PC-9 (cell line): ENCODE results near the gene PIK3C3. TPM values are rescaled to one million over a fixed set of nuclear protein-coding genes. Genes with fewer than 3 reads are reported as not detected.

ENCODE experiments used
- BruUV-seq: library from RNA; stranded (reverse); fragments of 400-500 nt; replicated peaks from 2 replicates; lab custom pipeline; 2021; lab: Mats Ljungman, UMichigan
- CTCF ChIA-PET: fragments of 300-600 bp; sonication (Branson Sonifier 250); formaldehyde crosslinking; loops from one replicate; lab custom pipeline; 2022; ENCODE audit warnings: antibody characterized with exemption; lab: Charles Lee
- POLR2A ChIA-PET: fragments of 300-600 bp; sonication (Branson Sonifier 250); formaldehyde crosslinking; loops from one replicate; lab custom pipeline; 2022; ENCODE audit warnings: antibody characterized with exemption; ENCODE audit not compliant: unreplicated experiment; lab: Charles Lee
- DNase-seq, 2 experiments: peaks; one replicate each; pipeline versions ENCODE4 v3.0.0 to v3.0.0-alpha.2; 2015 to 2022; ENCODE audit warnings: mixed read lengths in 1 of 2
- H2AFZ ChIP-seq: fragments of 200-600 bp; sonication (generic); 2 replicates; pipeline ENCODE4 v1.8.1; 2017; ENCODE audit warnings: antibody characterized with exemption
- H3F3A ChIP-seq: fragments of 200-600 bp; sonication (generic); 2 replicates; pipeline ENCODE4 v1.8.1; 2017; ENCODE audit warnings: antibody characterized with exemption, mild to moderate bottlenecking, low read depth; ENCODE audit not compliant: insufficient read depth
- H3K27ac ChIP-seq: fragments of 200-600 bp; sonication (generic); 2 replicates; pipeline ENCODE4 v1.6.1; 2016; ENCODE audit warnings: mixed run types
- H3K27me3 ChIP-seq: fragments of 200-600 bp; sonication (generic); 2 replicates; pipeline ENCODE4 v1.6.1; 2016; ENCODE audit warnings: low read depth, mixed run types; ENCODE audit not compliant: insufficient read depth
- H3K36me3 ChIP-seq: fragments of 200-600 bp; sonication (generic); 2 replicates; pipeline ENCODE4 v1.6.1; 2016; ENCODE audit warnings: low read depth, mixed run types
- H3K4me1 ChIP-seq: fragments of 200-600 bp; sonication (generic); replicated peaks from 2 replicates; pipeline ENCODE4 v1.6.1; 2016; ENCODE audit warnings: mixed run types; ENCODE audit not compliant: insufficient read depth
- H3K4me2 ChIP-seq: fragments of 200-600 bp; sonication (generic); 2 replicates; pipeline ENCODE4 v1.6.1; 2017; ENCODE audit warnings: mixed run types
- H3K4me3 ChIP-seq: fragments of 200-600 bp; sonication (generic); 2 replicates; pipeline ENCODE4 v1.6.1; 2016; ENCODE audit warnings: mixed run types
- H3K79me2 ChIP-seq: fragments of 200-600 bp; sonication (generic); 2 replicates; pipeline ENCODE4 v1.6.1; 2017; ENCODE audit warnings: low read depth, mixed run types
- H3K9me2 ChIP-seq: fragments of 200-600 bp; sonication (generic); 2 replicates; pipeline ENCODE4 v1.8.1; 2017; ENCODE audit warnings: mild to moderate bottlenecking; ENCODE audit not compliant: insufficient read depth
- H3K9me3 ChIP-seq: fragments of 200-600 bp; sonication (generic); 2 replicates; pipeline ENCODE4 v1.8.1; 2016; ENCODE audit warnings: low read depth; ENCODE audit not compliant: insufficient read depth
- H4K20me1 ChIP-seq: fragments of 200-600 bp; sonication (generic); 2 replicates; pipeline ENCODE4 v1.8.1; 2017; ENCODE audit not compliant: insufficient read depth
- EZH2 ChIP-seq: fragments of 200-600 bp; sonication (generic); IDR thresholded peaks from 2 replicates; pipeline ENCODE4 v1.8.0; 2017; ENCODE audit warnings: antibody characterized with exemption, low read depth
- intact Hi-C: fragments of 100-400 bp; cut with micrococcal nuclease; formaldehyde crosslinking; loops from one replicate; pipeline ENCODE4 v1.10.0; 2022; ENCODE audit not compliant: unreplicated experiment
- total RNA-seq: library from RNA; stranded (reverse); gene quantifications from 2 replicates; pipeline ENCODE4 v1.2.3, GENCODE V29; 2021
- TF ChIP-seq, protein P1 (sequence below): fragments of 200-600 bp; sonication (generic); conservative IDR thresholded peaks from 2 replicates; pipeline ENCODE4 v1.6.1; 2017; ENCODE audit warnings: mixed run types, antibody characterized with exemption, mild to moderate bottlenecking, moderate library complexity

The PIK3C3 gene
- total RNA-seq, 1 experiment from 2014 or later = 31.4 TPM

DNA sequence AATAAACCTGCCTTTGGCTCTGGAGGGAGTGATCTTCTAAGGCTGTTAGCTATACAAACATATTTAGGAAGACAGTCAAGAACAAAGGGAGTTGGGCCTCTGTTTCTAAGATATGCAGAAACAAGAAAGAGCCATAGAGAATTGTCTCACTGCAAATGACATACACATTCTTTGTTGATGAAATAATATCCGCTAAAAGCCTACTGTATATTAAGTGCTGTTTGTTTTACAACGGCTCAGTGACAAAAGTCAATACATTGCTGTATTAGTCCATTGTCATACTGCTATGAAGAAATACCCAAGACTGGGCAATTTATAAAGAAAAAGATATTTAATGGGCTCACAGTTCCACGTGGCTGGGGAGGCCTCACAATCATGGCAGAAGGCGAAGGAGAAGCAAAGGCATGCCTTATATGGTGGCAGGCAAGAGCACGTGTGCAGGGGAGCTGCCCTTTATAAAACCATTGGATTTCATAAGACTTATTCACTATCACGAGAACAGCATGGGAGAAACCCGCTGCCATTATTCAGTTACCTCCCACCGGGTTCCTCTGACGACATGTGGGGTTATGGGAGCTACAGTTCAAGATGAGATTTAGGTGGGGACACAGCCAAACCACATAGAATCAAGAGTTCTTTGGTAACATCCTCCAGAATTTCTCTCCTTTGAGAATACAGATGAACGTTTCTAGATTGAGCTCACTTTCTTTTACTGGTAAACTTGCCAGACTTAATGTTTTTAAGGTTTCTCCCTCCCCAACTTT lies 157.8 kb downstream of the PIK3C3 start:
- Histone ChIP-seq H3K4me1 (no peaks in the 10 kb centered on the region; the same call in 1 of the 2 replicates), H3K36me3 (no peaks in the 10 kb centered on the region), H2AFZ (no peak overlapping the region), H3K27me3 (no peaks in the 10 kb centered on the region), H4K20me1 (no peaks in the 10 kb centered on the region), H3K9me2 (no peaks in the 10 kb centered on the region), H3K79me2 (no peaks in the 10 kb centered on the region), H3K27ac (no peak overlapping the region), H3K9me3 (no peaks in the 10 kb centered on the region), H3F3A (no peaks in the 10 kb centered on the region), H3K4me2 (no peak overlapping the region), H3K4me3 (no peak overlapping the region)
- BruUV-seq = no TSS peak
- no peak for TF ChIP-seq EZH2
- TF ChIP-seq, protein P1, sequence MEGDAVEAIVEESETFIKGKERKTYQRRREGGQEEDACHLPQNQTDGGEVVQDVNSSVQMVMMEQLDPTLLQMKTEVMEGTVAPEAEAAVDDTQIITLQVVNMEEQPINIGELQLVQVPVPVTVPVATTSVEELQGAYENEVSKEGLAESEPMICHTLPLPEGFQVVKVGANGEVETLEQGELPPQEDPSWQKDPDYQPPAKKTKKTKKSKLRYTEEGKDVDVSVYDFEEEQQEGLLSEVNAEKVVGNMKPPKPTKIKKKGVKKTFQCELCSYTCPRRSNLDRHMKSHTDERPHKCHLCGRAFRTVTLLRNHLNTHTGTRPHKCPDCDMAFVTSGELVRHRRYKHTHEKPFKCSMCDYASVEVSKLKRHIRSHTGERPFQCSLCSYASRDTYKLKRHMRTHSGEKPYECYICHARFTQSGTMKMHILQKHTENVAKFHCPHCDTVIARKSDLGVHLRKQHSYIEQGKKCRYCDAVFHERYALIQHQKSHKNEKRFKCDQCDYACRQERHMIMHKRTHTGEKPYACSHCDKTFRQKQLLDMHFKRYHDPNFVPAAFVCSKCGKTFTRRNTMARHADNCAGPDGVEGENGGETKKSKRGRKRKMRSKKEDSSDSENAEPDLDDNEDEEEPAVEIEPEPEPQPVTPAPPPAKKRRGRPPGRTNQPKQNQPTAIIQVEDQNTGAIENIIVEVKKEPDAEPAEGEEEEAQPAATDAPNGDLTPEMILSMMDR = no peak
- ChIA-PET POLR2A (no interaction called here), CTCF (no interaction called here)
- intact Hi-C loops = loop anchor here (5.0 kb wide), 1 partner anchor 1474 kb away; no protein-coding TSS in a partner anchor
- DNase-seq = no peak

DNA sequence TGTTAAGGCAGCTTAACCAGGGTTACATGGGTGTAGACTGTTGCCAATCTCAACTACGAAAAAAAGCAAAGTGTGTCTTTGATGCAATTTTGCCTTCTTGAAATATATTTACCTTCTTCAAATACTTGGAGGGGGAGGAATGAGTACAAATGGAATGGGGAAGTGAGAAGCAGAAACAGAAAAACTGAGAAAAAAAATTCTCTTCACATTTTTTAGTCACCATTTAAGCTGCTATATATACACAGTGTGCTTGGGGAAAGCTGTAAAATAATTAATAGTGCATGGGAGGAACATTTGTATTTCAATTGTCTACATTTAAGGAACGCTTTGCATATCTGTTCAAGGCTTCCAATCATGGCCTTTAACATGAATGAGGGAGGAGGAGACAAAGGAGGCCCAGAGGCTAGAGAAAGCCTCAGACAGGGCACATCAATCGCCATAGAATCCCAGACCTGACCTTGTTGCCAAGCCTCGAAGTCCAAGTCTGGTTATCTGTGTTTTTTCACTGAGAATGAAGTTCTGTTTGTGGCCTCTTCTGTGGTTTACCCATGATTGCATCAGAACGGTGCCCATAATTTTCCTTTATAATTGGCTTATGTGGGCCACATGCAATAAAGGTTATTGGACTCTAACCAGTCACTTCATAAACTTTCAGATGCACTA lies 158.6 kb downstream of the PIK3C3 start:
- CTCF ChIA-PET = no interaction called here
- DNase-seq = no peak
- no peaks in the 10 kb centered on the region for H3K9me3 ChIP-seq
- H4K20me1 ChIP-seq = no peaks in the 10 kb centered on the region
- H3K27ac ChIP-seq = no peak overlapping the region
- no peaks in the 10 kb centered on the region for H3K79me2 ChIP-seq
- no TSS peak for BruUV-seq
- peak overlapping the region; percentile 40; the same call in 1 of the 2 replicates for H3K4me2 ChIP-seq
- no peaks in the 10 kb centered on the region for H3K9me2 ChIP-seq
- no peak overlapping the region for H2AFZ ChIP-seq
- TF ChIP-seq, protein P1 = no peak
- TF ChIP-seq EZH2 = no peak
- no peaks in the 10 kb centered on the region; the same call in 1 of the 2 replicates for H3K4me1 ChIP-seq
- H3F3A ChIP-seq = no peaks in the 10 kb centered on the region
- H3K27me3 ChIP-seq = no peaks in the 10 kb centered on the region
- intact Hi-C loops = loop anchor here (1.0 to 5.0 kb wide), 3 partner anchors 161 to 1474 kb away; no protein-coding TSS in a partner anchor
- no peaks in the 10 kb centered on the region for H3K36me3 ChIP-seq
- H3K4me3 ChIP-seq = no peak overlapping the region
- POLR2A ChIA-PET = no interaction called here

DNA sequence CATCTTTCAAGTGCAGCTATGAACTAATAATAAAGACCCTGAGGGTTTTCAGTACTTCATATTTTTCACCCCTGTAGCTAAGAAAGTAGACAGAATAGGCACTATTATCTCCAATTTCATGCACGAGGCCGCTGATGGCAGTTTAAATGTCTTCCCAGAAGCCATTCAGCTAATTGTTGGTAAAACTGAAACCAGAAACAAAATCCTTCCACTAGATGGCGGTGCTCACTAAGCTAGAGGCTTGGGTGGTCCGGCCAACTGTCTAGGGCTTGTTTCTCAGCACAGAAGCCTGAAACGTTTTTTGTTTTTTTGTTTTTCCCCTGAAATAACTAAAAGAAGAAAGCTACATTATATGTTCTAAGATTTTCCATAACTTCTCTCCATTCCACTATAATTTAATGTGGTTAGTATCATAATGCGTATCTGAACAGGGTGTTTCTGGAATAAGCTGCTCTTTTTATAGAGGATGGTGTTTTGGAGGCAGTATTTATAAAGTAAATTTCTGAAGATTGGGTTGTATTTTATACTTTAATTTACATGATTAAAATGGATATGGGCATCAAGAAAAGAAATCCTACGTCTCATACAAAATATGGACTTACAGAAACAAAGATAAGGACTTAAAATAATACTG lies 159.4 kb downstream of the PIK3C3 start:
- Histone ChIP-seq H4K20me1 (no peaks in the 10 kb centered on the region), H3K36me3 (no peaks in the 10 kb centered on the region), H3K27me3 (no peaks in the 10 kb centered on the region), H3K4me2 (peak overlapping the region; percentile 40), H3K79me2 (no peaks in the 10 kb centered on the region), H3K4me3 (no peak overlapping the region), H3K9me2 (no peaks in the 10 kb centered on the region), H2AFZ (no peak overlapping the region), H3K27ac (no peak overlapping the region), H3K4me1 (no peaks in the 10 kb centered on the region; the same call in 1 of the 2 replicates), H3K9me3 (no peaks in the 10 kb centered on the region), H3F3A (no peaks in the 10 kb centered on the region)
- TF ChIP-seq, protein P1 = peak; percentile 82
- no peak for TF ChIP-seq EZH2
- no TSS peak for BruUV-seq
- POLR2A ChIA-PET = interaction anchor here (0.6 kb wide), 1 partner anchor 1056 kb away, joined by 5 read pairs; no protein-coding TSS in a partner anchor
- intact Hi-C loops = loop anchor here (1.0 to 5.0 kb wide), 3 partner anchors 160 to 1473 kb away; no protein-coding TSS in a partner anchor
- DNase-seq = peak in 1 of 2 experiments; percentile 22
- CTCF ChIA-PET = interaction anchor here (0.6 to 0.8 kb wide), 3 partner anchors 61 to 1476 kb away, joined by 3 to 6 read pairs (median 3); no protein-coding TSS in a partner anchor
